ENCODE measurements around the gene RPS6KA2. TPM values are rescaled to one million over a fixed set of nuclear protein-coding genes. Genes with fewer than 3 reads are reported as not detected.

RPS6KA2 gene
- total RNA-seq, 2 experiments from 2014 or later, result 18.9 to 19.1 TPM

DNA sequence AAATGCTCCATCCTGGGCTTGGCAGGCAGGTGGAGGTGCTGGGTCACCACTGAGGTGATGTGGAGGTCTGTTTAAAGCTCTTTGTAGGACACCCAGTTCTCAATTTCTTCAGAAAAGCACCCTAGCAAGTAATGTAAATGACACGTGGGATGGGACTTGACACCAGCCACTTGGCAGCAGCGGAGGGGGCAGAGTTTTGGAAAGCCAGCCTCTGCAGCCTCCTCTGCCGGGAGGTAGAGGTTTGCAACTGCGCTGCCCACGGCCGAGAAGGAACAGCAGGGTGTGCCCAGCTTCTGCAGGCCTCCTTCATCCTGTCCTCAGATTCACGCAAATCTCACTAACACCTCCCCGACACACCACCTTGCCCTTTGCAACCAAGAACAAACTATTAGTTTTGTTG is 117.9 kb downstream of the RPS6KA2 start:
- Mint-ChIP-seq H3K4me3 (no peak overlapping the region), H3K27ac (no peak overlapping the region), H3K27me3 (ENCODE audit: low read depth) (no peaks in the 10 kb centered on the region), H3K9me3 (no peaks in the 10 kb centered on the region), H3K36me3 (ENCODE audit: low read depth) (peaks cover 4% of the 10 kb centered on the region), H3K4me1 (ENCODE audit: low read depth) (no peaks in the 10 kb centered on the region)
- intact Hi-C loops (cut with micrococcal nuclease), result no loop called here
- CTCF ChIA-PET, result no interaction called here
- no peak for DNase-seq

DNA sequence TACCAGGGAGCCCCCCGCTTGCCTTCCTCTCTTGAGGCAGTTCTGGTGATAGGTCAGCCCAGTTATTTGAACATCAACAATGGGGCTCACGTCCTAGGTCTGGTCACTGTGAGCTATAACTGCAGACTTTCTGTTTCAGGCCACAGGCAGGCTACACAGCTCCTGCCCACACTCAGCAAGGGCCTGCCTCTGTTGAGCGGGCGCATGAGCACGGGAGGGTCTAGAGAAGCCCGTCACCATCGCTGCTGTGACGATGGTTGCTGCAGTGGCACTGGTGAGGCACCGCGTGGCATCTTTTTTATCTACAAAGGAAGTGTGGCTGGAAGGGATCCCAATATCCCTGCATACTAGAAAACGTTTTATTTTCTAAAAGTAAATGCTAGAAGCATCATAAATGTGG is 118.3 kb downstream of the RPS6KA2 start:
- no peak for DNase-seq
- Mint-ChIP-seq H3K4me1 (ENCODE audit: low read depth) (no peaks in the 10 kb centered on the region), H3K9me3 (no peaks in the 10 kb centered on the region), H3K27ac (no peak overlapping the region), H3K4me3 (no peak overlapping the region), H3K27me3 (ENCODE audit: low read depth) (no peaks in the 10 kb centered on the region), H3K36me3 (ENCODE audit: low read depth) (peaks cover 4% of the 10 kb centered on the region)
- CTCF ChIA-PET, result no interaction called here
- intact Hi-C loops (cut with micrococcal nuclease), result no loop called here

DNA sequence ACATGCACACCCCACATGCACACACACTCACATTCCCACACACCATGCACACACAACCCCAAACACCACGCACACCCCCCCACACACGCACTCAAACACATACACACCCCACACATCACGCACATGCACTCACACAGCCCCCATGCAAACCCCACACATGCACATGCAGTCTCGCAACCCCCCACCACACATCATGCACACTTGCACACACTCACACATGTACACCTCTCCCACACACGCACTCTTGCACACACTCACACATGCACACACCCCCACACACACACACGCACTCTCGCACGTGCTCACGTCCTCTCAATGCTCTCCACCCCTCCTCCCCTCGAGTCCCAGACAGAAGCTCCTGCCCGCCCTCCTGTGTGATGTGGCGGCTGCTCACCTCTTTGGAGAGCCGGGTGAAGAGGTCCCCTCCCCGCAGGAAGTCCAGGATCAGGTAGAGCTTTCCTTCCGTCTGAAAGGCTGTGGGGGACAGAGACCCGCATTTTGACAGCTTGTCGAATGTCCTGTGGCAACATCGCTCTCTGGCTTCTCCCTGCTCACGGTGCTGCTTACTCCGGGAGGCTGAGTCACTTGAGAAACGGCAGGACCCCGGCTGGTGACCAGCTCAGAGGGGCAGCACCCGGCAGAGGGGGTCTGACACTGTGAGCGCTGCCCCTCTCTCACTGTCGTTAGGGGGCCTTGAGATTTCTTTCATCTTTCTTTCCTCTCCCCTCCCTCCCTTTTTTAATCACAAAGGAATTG is 119.1 kb downstream of the RPS6KA2 start:
- CTCF ChIA-PET, result no interaction called here
- no peaks in the 10 kb centered on the region for H3K27me3 Mint-ChIP-seq (ENCODE audit: low read depth)
- intact Hi-C loops (cut with micrococcal nuclease), result no loop called here

DNA sequence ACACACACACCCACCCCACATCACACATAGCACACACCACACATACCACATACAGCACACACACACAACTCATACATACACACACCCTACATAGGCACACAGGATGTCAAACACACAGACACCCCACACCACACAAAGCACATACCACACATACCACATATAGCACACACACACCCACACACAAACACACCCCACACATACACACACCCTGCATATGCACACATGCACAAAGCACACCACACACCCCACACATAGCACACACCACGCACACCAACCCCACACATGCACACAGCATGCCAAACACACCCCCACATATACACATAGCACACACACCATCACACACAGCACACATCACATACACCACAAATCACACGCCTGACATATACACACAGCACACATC is 119.7 kb downstream of the RPS6KA2 start:
- Mint-ChIP-seq H3K9me3 (no peaks in the 10 kb centered on the region), H3K36me3 (ENCODE audit: low read depth) (peaks cover 4% of the 10 kb centered on the region), H3K4me1 (ENCODE audit: low read depth) (no peaks in the 10 kb centered on the region), H3K27me3 (ENCODE audit: low read depth) (no peaks in the 10 kb centered on the region), H3K27ac (no peak overlapping the region), H3K4me3 (no peak overlapping the region)
- CTCF ChIA-PET, result no interaction called here
- no peak for DNase-seq
- intact Hi-C loops (cut with micrococcal nuclease), result no loop called here

More for the DNA sequence above, 119.1 kb downstream of the RPS6KA2 start:
- Mint-ChIP-seq H3K4me3 (no peak overlapping the region), H3K4me1 (ENCODE audit: low read depth) (no peaks in the 10 kb centered on the region), H3K36me3 (ENCODE audit: low read depth) (peaks cover 4% of the 10 kb centered on the region), H3K9me3 (no peaks in the 10 kb centered on the region), H3K27ac (no peak overlapping the region)
- DNase-seq, result no peak

DNA sequence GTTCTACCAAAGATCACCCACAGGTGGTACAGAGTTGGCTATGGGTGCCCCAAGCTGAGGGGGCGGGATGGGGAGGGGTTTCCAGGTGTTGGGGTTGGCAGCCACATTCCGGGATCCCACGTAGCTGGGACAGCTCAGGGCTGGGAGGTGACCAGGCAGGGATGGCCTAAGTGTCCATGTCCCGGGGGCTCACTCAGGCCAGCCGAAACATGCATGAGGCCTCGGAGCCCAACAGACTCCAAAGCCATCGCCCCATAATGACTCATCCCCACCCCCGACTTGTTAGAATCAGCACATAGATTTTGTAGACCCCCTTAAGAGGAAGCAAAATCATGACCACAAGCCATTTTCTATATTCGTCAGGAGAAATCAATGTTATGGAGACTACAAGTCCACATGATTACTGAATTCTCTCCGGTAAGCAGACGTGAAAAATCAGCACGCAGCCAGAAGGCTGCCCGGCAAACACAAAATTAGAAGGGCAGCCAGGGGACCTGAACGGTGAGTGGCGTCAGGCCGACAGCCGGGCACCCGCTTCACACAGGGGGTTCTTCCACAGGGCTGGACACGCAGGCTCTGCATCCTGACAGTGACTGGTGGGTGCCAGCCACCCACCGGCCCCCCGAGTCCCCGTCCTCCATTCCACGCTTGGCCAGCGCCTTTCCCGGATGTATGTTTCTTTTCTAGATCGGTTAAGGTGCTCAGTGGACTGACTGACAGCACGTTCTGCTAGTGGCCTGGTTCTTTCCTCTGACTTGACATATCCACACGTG is 121.7 kb downstream of the RPS6KA2 start:
- intact Hi-C loops (cut with micrococcal nuclease), result no loop called here
- CTCF ChIA-PET, result no interaction called here
- H3K27me3 Mint-ChIP-seq (ENCODE audit: low read depth), result no peaks in the 10 kb centered on the region
- no peak overlapping the region for H3K4me3 Mint-ChIP-seq
- no peak overlapping the region for H3K27ac Mint-ChIP-seq
- peaks cover 4% of the 10 kb centered on the region for H3K36me3 Mint-ChIP-seq (ENCODE audit: low read depth)
- H3K9me3 Mint-ChIP-seq, result no peaks in the 10 kb centered on the region
- no peaks in the 10 kb centered on the region for H3K4me1 Mint-ChIP-seq (ENCODE audit: low read depth)
- DNase-seq, result no peak

DNA sequence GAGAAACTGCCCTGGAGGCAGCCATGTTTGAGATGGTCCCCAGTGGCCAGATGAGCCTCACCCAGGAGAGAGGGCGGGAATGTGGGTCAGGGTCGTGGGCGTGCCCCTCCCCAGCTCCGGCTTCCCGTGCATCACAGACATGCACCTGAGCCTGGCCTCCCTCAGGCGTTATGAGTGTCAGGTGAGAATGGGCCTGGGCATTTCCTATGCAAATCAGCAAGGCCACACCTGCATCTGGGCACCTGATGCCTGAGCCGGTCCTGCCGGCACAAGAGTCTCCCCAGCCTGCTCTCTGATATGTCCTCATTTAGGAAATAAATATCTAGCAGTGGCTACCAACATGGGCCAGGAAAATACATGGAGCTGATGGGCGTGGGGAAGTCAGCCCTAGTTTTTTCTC is 123.0 kb downstream of the RPS6KA2 start:
- CTCF ChIA-PET, result no interaction called here
- H3K4me1 Mint-ChIP-seq (ENCODE audit: low read depth), result peaks cover 10% of the 10 kb centered on the region
- no peaks in the 10 kb centered on the region for H3K9me3 Mint-ChIP-seq
- DNase-seq, result no peak
- H3K27me3 Mint-ChIP-seq (ENCODE audit: low read depth), result no peaks in the 10 kb centered on the region
- H3K4me3 Mint-ChIP-seq, result no peak overlapping the region
- H3K36me3 Mint-ChIP-seq (ENCODE audit: low read depth), result peaks cover 4% of the 10 kb centered on the region
- intact Hi-C loops (cut with micrococcal nuclease), result no loop called here
- H3K27ac Mint-ChIP-seq, result no peak overlapping the region

DNA sequence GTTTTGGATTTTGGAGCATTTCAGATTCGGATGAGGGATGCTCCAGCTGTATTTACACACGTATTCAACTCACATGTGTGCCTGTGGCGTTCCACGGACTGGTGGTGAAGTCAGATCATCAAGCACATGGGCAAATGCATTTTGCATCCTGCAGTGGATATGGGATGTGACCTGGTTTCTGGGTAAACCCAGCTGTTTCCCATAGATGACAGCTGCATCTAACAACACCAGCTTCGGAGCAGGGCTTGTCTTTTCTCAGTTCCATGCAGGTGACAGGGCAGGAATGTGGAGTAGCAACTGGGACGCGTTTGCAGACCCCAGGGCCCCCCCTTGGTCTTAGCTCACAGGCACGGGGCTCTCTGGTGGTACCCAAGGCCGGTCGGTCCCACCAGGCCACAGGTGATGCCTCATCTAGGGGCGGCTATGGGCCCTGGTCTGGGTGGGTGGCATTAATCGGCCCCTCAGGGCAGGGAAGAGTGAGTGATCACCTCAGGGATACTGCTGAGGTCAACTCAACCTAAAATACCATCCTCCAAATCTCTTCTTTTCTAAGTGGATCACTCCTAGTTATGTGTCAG is 123.8 kb downstream of the RPS6KA2 start:
- CTCF ChIA-PET, result no interaction called here
- H3K27ac Mint-ChIP-seq, result no peak overlapping the region
- H3K9me3 Mint-ChIP-seq, result no peaks in the 10 kb centered on the region
- no peak overlapping the region for H3K4me3 Mint-ChIP-seq
- peaks cover 13% of the 10 kb centered on the region for H3K4me1 Mint-ChIP-seq (ENCODE audit: low read depth)
- no peaks in the 10 kb centered on the region for H3K27me3 Mint-ChIP-seq (ENCODE audit: low read depth)
- intact Hi-C loops (cut with micrococcal nuclease), result no loop called here
- no peak for DNase-seq
- H3K36me3 Mint-ChIP-seq (ENCODE audit: low read depth), result peaks cover 4% of the 10 kb centered on the region

DNA sequence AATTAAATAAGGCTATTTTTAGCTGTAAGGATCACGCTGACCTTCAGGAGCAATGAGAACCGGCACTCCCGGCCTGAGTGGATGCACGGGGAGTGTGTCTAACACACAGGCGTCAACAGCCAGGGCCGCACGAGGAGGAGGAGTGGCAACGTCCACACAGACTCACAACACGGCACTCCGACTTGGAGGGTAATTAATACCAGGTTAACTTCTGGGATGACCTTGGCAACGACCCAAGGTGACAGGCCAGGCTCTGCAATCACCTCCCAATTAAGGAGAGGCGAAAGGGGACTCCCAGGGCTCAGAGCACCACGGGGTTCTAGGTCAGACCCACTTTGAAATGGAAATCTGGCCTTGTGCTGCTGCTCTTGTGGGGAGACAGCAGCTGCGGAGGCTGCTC is 124.6 kb downstream of the RPS6KA2 start:
- Mint-ChIP-seq H3K27ac (no peak overlapping the region), H3K4me1 (ENCODE audit: low read depth) (peaks cover 13% of the 10 kb centered on the region), H3K4me3 (no peak overlapping the region), H3K9me3 (no peaks in the 10 kb centered on the region), H3K36me3 (ENCODE audit: low read depth) (peaks cover 4% of the 10 kb centered on the region), H3K27me3 (ENCODE audit: low read depth) (no peaks in the 10 kb centered on the region)
- CTCF ChIA-PET, result no interaction called here
- intact Hi-C loops (cut with micrococcal nuclease), result no loop called here
- no peak for DNase-seq

DNA sequence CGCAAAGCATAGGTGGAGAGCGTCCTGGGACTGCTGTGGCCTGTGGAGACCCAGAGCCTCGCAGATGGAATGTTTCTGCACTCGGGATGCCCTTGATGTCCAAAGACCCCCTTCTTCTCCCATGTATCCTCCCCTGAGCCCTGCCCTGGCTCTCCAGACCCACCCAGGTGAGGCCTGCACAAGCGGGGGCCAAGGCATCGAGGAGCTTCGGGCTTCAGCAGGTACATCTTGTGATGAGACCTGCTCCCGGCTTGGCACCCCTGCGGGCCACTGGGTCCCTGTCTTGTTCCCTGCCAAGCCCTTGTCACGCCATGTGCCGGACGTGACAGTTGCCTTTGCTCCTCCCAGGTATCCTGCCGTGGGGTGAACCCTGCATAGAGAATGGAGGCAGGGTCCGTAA is 125.8 kb downstream of the RPS6KA2 start:
- intact Hi-C loops (cut with micrococcal nuclease), result no loop called here
- H3K4me3 Mint-ChIP-seq, result no peak overlapping the region

DNA sequence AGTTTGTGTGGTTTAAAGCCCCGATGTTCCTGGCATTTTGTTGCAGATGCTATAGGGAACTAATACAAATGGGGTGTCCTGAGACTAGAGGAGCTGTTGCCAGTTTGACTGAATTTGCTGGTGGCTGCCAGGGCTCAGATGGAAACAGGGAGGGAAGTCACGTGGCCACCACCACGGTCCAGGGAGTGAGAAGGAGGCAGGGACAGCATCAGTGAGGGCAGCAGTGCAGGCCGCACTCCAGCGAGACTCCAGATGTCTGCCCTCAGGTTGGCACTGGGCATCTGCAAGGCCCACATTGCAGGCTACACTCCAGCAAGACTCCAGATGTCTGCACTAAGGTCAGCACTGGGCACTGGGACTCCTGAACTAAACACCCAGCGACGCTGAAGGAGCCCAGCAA is 126.8 kb downstream of the RPS6KA2 start:
- peaks cover 13% of the 10 kb centered on the region for H3K4me1 Mint-ChIP-seq (ENCODE audit: low read depth)

More for the DNA sequence above, 125.8 kb downstream of the RPS6KA2 start:
- H3K9me3 Mint-ChIP-seq, result no peaks in the 10 kb centered on the region
- CTCF ChIA-PET, result no interaction called here
- DNase-seq, result no peak
- H3K27ac Mint-ChIP-seq, result no peak overlapping the region
- H3K36me3 Mint-ChIP-seq (ENCODE audit: low read depth), result peaks cover 4% of the 10 kb centered on the region
- H3K27me3 Mint-ChIP-seq (ENCODE audit: low read depth), result no peaks in the 10 kb centered on the region
- H3K4me1 Mint-ChIP-seq (ENCODE audit: low read depth), result peaks cover 13% of the 10 kb centered on the region

DNA sequence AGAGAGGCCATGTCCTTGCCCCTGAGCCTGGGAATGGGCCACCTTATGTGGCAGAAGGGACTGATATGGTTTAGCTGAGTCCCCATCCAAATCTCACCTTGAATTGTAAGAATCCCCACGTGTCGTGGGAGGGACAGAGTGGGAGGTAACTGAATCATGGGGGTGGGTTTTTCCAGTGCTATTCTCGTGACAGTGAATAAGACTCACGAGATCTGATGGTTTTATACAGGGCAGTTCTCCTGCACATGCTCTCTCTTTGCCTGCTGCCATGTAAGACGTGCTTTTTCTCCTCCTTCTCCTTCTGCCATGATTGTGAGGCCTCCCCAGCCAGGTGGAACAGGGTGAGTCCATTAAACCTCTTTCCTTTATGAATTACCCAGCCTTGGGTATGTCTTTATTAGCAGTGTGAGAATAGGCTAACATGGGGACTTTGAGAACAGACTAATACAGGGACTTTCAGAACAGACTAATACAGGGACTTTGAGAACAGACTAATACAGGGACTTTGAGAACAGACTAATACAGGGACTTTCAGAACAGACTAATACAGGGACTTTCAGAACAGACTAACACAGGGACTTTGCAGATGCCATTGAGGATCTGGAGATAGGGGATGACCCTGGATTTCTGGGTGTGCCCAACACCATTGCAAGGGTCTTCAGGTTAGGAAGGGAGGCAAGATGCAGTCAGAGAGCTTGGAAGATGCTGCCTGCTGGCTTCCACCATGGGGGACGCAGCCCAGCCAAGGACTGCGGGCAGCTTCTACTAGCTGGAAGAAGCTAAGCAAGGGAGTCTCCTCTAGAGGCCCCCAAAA is 127.5 kb downstream of the RPS6KA2 start:
- H3K9me3 Mint-ChIP-seq, result no peaks in the 10 kb centered on the region
- no peaks in the 10 kb centered on the region for H3K27me3 Mint-ChIP-seq (ENCODE audit: low read depth)
- H3K27ac Mint-ChIP-seq, result no peak overlapping the region
- peaks cover 2% of the 10 kb centered on the region for H3K36me3 Mint-ChIP-seq (ENCODE audit: low read depth)
- CTCF ChIA-PET, result no interaction called here
- intact Hi-C loops (cut with micrococcal nuclease), result loop anchor here (1.0 kb wide), 1 partner anchor 11 kb away; no protein-coding TSS in a partner anchor
- peak; percentile 16 for DNase-seq
- H3K4me1 Mint-ChIP-seq (ENCODE audit: low read depth), result peaks cover 18% of the 10 kb centered on the region
- H3K4me3 Mint-ChIP-seq, result no peak overlapping the region

More for the DNA sequence above, 126.8 kb downstream of the RPS6KA2 start:
- Mint-ChIP-seq H3K9me3 (no peaks in the 10 kb centered on the region), H3K4me3 (no peak overlapping the region), H3K27me3 (ENCODE audit: low read depth) (no peaks in the 10 kb centered on the region), H3K36me3 (ENCODE audit: low read depth) (peaks cover 4% of the 10 kb centered on the region), H3K27ac (no peak overlapping the region)
- DNase-seq, result no peak
- intact Hi-C loops (cut with micrococcal nuclease), result no loop called here
- CTCF ChIA-PET, result no interaction called here

DNA sequence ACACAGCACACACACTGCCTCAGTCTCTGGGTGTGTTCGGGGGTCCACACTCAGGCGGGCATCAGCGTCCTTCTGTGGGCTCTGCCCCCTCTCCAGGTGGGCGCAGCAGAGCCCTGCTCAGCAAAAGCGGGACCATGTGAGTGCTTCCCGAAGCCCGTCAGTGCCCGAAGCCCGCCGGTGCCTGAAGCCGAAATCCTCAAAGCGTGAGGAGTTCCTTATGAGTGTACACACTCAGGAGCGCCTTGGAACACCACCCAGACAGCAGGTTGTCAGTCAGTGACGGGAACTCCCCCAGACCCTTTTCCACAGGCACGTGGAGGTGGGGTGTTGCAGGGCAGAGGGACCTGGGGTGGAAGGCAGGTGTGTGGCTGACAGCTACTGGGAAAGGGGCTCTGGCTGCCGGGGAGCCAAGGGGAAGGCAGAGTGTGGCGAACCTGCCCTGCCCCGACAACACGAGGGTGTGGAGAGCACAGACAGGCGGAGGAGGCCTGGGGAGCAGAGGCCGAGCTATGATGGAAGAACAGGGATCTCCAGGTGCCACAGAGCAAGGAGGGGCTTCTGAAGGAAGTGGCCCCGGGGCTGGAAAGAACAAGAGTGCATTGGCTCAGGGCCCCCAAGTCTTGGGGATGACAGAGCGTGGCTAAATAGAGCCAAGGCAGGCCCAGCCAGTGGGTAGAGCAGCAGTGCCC is 128.2 kb downstream of the RPS6KA2 start:
- CTCF ChIA-PET, result no interaction called here
- Mint-ChIP-seq H3K27ac (no peak overlapping the region), H3K27me3 (ENCODE audit: low read depth) (no peaks in the 10 kb centered on the region), H3K4me3 (no peak overlapping the region), H3K9me3 (no peaks in the 10 kb centered on the region), H3K4me1 (ENCODE audit: low read depth) (peaks cover 18% of the 10 kb centered on the region), H3K36me3 (ENCODE audit: low read depth) (peaks cover 1% of the 10 kb centered on the region)
- no peak for DNase-seq
- intact Hi-C loops (cut with micrococcal nuclease), result loop anchor here (1.0 kb wide), 1 partner anchor 11 kb away; no protein-coding TSS in a partner anchor

Measured in activated naive CD4-positive, alpha-beta T cell treated with anti-CD3 and anti-CD28 coated beads for 36 hours (primary cell).